ENCODE measurements around the gene TRIM8. TPM values are rescaled to one million over a fixed set of nuclear protein-coding genes. Genes with fewer than 3 reads are reported as not detected.

TRIM8 gene
- polyA plus RNA-seq, 1 experiment = 105 TPM

GRCh38 chr10:102677331-102678067, 33.2 kb downstream of the TRIM8 start:
- CTCF ChIA-PET = interaction anchor here (0.9 to 8.2 kb wide), 18 partner anchors 9 to 224 kb away, joined by 3 to 72 read pairs (median 8); partner anchors contain the start of genes ACTR1A, ARL3, SFXN2 and SUFU
- Histone ChIP-seq H3K4me3 (ENCODE audit: low read depth, low read length) (no peak overlapping the region), H3K27me3 (ENCODE audit: control insufficient read depth, insufficient read depth, low read length) (no peaks in the 10 kb centered on the region), H3K36me3 (ENCODE audit: control insufficient read depth, insufficient read depth, low read length) (no peaks in the 10 kb centered on the region; the same call in 1 of the 2 replicates)
- DNase-seq (ENCODE audit: low read depth) = no peak
- POLR2A ChIA-PET = interaction anchor here (1.0 kb wide), 1 partner anchor 33 kb away, joined by 4 read pairs; no protein-coding TSS in a partner anchor
- no peak for TF ChIP-seq CTCF (IDR thresholded peaks at IDR 0.05; ENCODE audit: insufficient read depth, low read depth, low read length)

- ChIA-PET POLR2A (no interaction called here), CTCF (interaction anchor here (0.9 to 8.2 kb wide), 21 partner anchors 9 to 223 kb away, joined by 3 to 72 read pairs (median 6); partner anchors contain the start of genes ACTR1A, ARL3, SFXN2 and SUFU)
- H3K4me3 ChIP-seq (ENCODE audit: low read depth, low read length) = no peak overlapping the region
- TF ChIP-seq CTCF (IDR thresholded peaks at IDR 0.05; ENCODE audit: insufficient read depth, low read depth, low read length) = no peak
- no peaks in the 10 kb centered on the region; the same call in 1 of the 2 replicates for H3K36me3 ChIP-seq (ENCODE audit: control insufficient read depth, insufficient read depth, low read length)
- DNase-seq (ENCODE audit: low read depth) = no peak
- no peaks in the 10 kb centered on the region for H3K27me3 ChIP-seq (ENCODE audit: control insufficient read depth, insufficient read depth, low read length)
Measured at GRCh38 chr10:102678068-102678400, 33.8 kb downstream of the TRIM8 start.

GRCh38 chr10:102678842-102679289, 34.6 kb downstream of the TRIM8 start:
- ChIA-PET POLR2A (no interaction called here), CTCF (interaction anchor here (0.9 to 8.2 kb wide), 21 partner anchors 9 to 175 kb away, joined by 3 to 72 read pairs (median 5); partner anchors contain the start of genes ACTR1A, ARL3, SFXN2 and SUFU)
- Histone ChIP-seq H3K36me3 (ENCODE audit: control insufficient read depth, insufficient read depth, low read length) (no peaks in the 10 kb centered on the region; the same call in 1 of the 2 replicates), H3K4me3 (ENCODE audit: low read depth, low read length) (no peak overlapping the region), H3K27me3 (ENCODE audit: control insufficient read depth, insufficient read depth, low read length) (no peaks in the 10 kb centered on the region)
- TF ChIP-seq CTCF (IDR thresholded peaks at IDR 0.05; ENCODE audit: insufficient read depth, low read depth, low read length) = peak; percentile 86
- no peak for DNase-seq (ENCODE audit: low read depth)

- no peak overlapping the region for H3K4me3 ChIP-seq (ENCODE audit: low read depth, low read length)
- CTCF ChIA-PET = interaction anchor here (0.9 to 8.2 kb wide), 12 partner anchors 11 to 96 kb away, joined by 3 to 72 read pairs (median 5); partner anchors contain the start of genes ARL3, SFXN2 and TRIM8
Measured at GRCh38 chr10:102679596-102679995, 35.3 kb downstream of the TRIM8 start.

More at GRCh38 chr10:102679596-102679995, 35.3 kb downstream of the TRIM8 start:
- no peaks in the 10 kb centered on the region for H3K27me3 ChIP-seq (ENCODE audit: control insufficient read depth, insufficient read depth, low read length)
- DNase-seq (ENCODE audit: low read depth) = no peak
- no peaks in the 10 kb centered on the region; the same call in 1 of the 2 replicates for H3K36me3 ChIP-seq (ENCODE audit: control insufficient read depth, insufficient read depth, low read length)
- TF ChIP-seq CTCF (IDR thresholded peaks at IDR 0.05; ENCODE audit: insufficient read depth, low read depth, low read length) = no peak
- POLR2A ChIA-PET = no interaction called here

Data from BJ (cell line).